A673 (cell line): Measurements from ENCODE around the gene UCK2. TPM values are rescaled to one million over a fixed set of nuclear protein-coding genes. Genes with fewer than 3 reads are reported as not detected.

Experiments used
- BruUV-seq: library from RNA; stranded (reverse); fragments of 400-500 nt; replicated peaks from 2 replicates; lab custom pipeline; 2021; lab: Mats Ljungman, UMichigan
- CTCF ChIA-PET: fragments of 300-600 bp; sonication (Branson Sonifier 250); formaldehyde crosslinking; loops from one replicate; lab custom pipeline; 2022; ENCODE audit warnings: antibody characterized with exemption; lab: Charles Lee
- POLR2A ChIA-PET: fragments of 300-600 bp; sonication (Branson Sonifier 250); formaldehyde crosslinking; loops from one replicate; lab custom pipeline; 2022; ENCODE audit warnings: antibody characterized with exemption; ENCODE audit not compliant: low non-redundant PET; lab: Charles Lee
- DNase-seq: peaks from one replicate; pipeline ENCODE4 v3.0.0-alpha.2; 2015; ENCODE audit warnings: low spot score
- H3K27ac ChIP-seq: fragments of 200-600 bp; sonication (generic); 2 replicates; pipeline ENCODE4 v1.5.1; 2016; ENCODE audit warnings: mixed run types, low read depth, mild to moderate bottlenecking, mixed read lengths, antibody characterized with exemption, low read length; ENCODE audit not compliant: poor library complexity, severe bottlenecking
- H3K27me3 ChIP-seq: fragments of 200-600 bp; sonication (generic); replicated peaks from 2 replicates; pipeline ENCODE4 v1.6.1; 2017; ENCODE audit warnings: mixed run types, low read depth, mild to moderate bottlenecking, mixed read lengths, antibody characterized with exemption, low read length; ENCODE audit not compliant: insufficient read depth, poor library complexity
- H3K36me3 ChIP-seq: fragments of 200-600 bp; sonication (generic); 2 replicates; pipeline ENCODE4 v1.6.1; 2016; ENCODE audit warnings: mixed run types, mild to moderate bottlenecking, mixed read lengths, antibody characterized with exemption, low read length; ENCODE audit not compliant: insufficient read depth, poor library complexity, severe bottlenecking
- H3K4me1 ChIP-seq: fragments of 200-600 bp; sonication (generic); 2 replicates; pipeline ENCODE4 v1.6.1; 2017; ENCODE audit warnings: mixed run types, mild to moderate bottlenecking, mixed read lengths, antibody characterized with exemption, low read length; ENCODE audit not compliant: insufficient read depth, poor library complexity, severe bottlenecking
- H3K4me3 ChIP-seq: fragments of 200-600 bp; sonication (generic); 2 replicates; pipeline ENCODE4 v1.5.1; 2016; ENCODE audit warnings: low read depth, mixed run types, mild to moderate bottlenecking, mixed read lengths, low read length; ENCODE audit not compliant: poor library complexity, severe bottlenecking
- H3K9me3 ChIP-seq: fragments of 200-600 bp; sonication (generic); 2 replicates; pipeline ENCODE4 v1.6.1; 2016; ENCODE audit warnings: mixed run types, low read depth, mild to moderate bottlenecking, mixed read lengths, antibody characterized with exemption, low read length; ENCODE audit not compliant: poor library complexity, severe bottlenecking
- CTCF ChIP-seq: fragments of 300-800, 200-600 bp; sonication (generic); conservative IDR thresholded peaks from 2 replicates; pipeline ENCODE4 v1.5.1; 2017; ENCODE audit warnings: low read depth, mild to moderate bottlenecking, antibody characterized with exemption, low read length, moderate library complexity, mixed read lengths
- EZH2 ChIP-seq: fragments of 200-600 bp; sonication (generic); IDR thresholded peaks from 2 replicates; pipeline ENCODE4 v1.6.1; 2017; ENCODE audit warnings: borderline replicate concordance, low read depth, mild to moderate bottlenecking, mixed read lengths, antibody characterized with exemption, low read length; ENCODE audit not compliant: poor library complexity, severe bottlenecking
- intact Hi-C: fragments of 100-400 bp; cut with micrococcal nuclease; formaldehyde crosslinking; loops from one replicate; pipeline ENCODE4 v1.10.0; 2022; ENCODE audit not compliant: unreplicated experiment
- total RNA-seq: library from RNA; stranded (reverse); gene quantifications from 2 replicates; pipeline ENCODE4 v1.2.3, GENCODE V29; 2021

Gene UCK2
- total RNA-seq, 1 experiment from 2014 or later, result 78.7 TPM

- CTCF ChIA-PET, result no interaction called here
Observed at GRCh38 chr1:165915932-165916348, 88.5 kb downstream of the UCK2 start.

GRCh38 chr1:165917166-165917565, 89.8 kb downstream of the UCK2 start:
- ChIA-PET CTCF (no interaction called here), POLR2A (no interaction called here)
- TF ChIP-seq CTCF (no peak), EZH2 (no peak)
- no TSS peak for BruUV-seq
- DNase-seq, result no peak
- H3K27ac ChIP-seq, result no peak overlapping the region
- no peaks in the 10 kb centered on the region for H3K36me3 ChIP-seq
- H3K4me3 ChIP-seq, result no peak overlapping the region
- H3K4me1 ChIP-seq, result no peaks in the 10 kb centered on the region
- H3K27me3 ChIP-seq, result no peaks in the 10 kb centered on the region
- intact Hi-C loops, result no loop called here
- no peaks in the 10 kb centered on the region for H3K9me3 ChIP-seq

More at GRCh38 chr1:165915932-165916348, 88.5 kb downstream of the UCK2 start:
- Histone ChIP-seq H3K27ac (no peak overlapping the region), H3K4me1 (no peaks in the 10 kb centered on the region), H3K4me3 (no peak overlapping the region), H3K27me3 (no peaks in the 10 kb centered on the region), H3K36me3 (peaks cover 3% of the 10 kb centered on the region), H3K9me3 (no peaks in the 10 kb centered on the region)
- no TSS peak for BruUV-seq
- POLR2A ChIA-PET, result no interaction called here
- DNase-seq, result no peak
- intact Hi-C loops, result loop anchor here (2.0 kb wide), 1 partner anchor 315 kb away; no protein-coding TSS in a partner anchor
- TF ChIP-seq EZH2 (no peak), CTCF (no peak)

GRCh38 chr1:165924117-165924516, 96.7 kb downstream of the UCK2 start:
- no peak overlapping the region for H3K27ac ChIP-seq
- no peaks in the 10 kb centered on the region for H3K4me1 ChIP-seq
- BruUV-seq, result no TSS peak
- H3K27me3 ChIP-seq, result no peaks in the 10 kb centered on the region
- no peaks in the 10 kb centered on the region for H3K9me3 ChIP-seq
- no peaks in the 10 kb centered on the region for H3K36me3 ChIP-seq
- H3K4me3 ChIP-seq, result no peak overlapping the region
- ChIA-PET CTCF (interaction anchor here (0.6 to 1.7 kb wide), 9 partner anchors 21 to 555 kb away, joined by 3 to 14 read pairs (median 3); partner anchors contain the start of gene FAM78B), POLR2A (no interaction called here)
- TF ChIP-seq EZH2, result no peak
- TF ChIP-seq CTCF, result no peak
- no peak for DNase-seq
- intact Hi-C loops, result loop anchor here (2.0 to 10.0 kb wide), 2 partner anchors 241 to 509 kb away; partner anchors contain the start of gene FAM78B
